HCT116 (cell line): Measurements from ENCODE around the gene ZSWIM4. TPM values are rescaled to one million over a fixed set of nuclear protein-coding genes. Genes with fewer than 3 reads are reported as not detected.

Source experiments
- ATAC-seq: fragments of 200-7000 bp; cut with Tn5 transposase; 2 replicates; pipeline ENCODE4 v1.9.1; 2020; ENCODE audit warnings: mild to moderate bottlenecking, moderate library complexity
- BruUV-seq: library from RNA; stranded (reverse); fragments of 400-500 nt; replicated peaks from 2 replicates; lab custom pipeline; 2021; lab: Mats Ljungman, UMichigan
- CTCF ChIA-PET: fragments of 300-600 bp; sonication (Branson Sonifier 250); formaldehyde crosslinking; loops from one replicate; lab custom pipeline; 2021; ENCODE audit warnings: antibody characterized with exemption; lab: Charles Lee
- POLR2A ChIA-PET: fragments of 300-600, 350-600 bp; sonication (Branson Sonifier 250); formaldehyde crosslinking; loops from one replicate; lab custom pipeline; 2021; ENCODE audit warnings: antibody characterized with exemption; lab: Charles Lee
- RAD21 ChIA-PET, 2 experiments: fragments of 300-600 bp; sonication (Branson Sonifier 250); formaldehyde crosslinking; loops; one replicate each; lab custom pipeline; 2023; ENCODE audit warnings: low total read pairs in 2 of 2; ENCODE audit not compliant: uncharacterized antibody in 2 of 2, unreplicated experiment in 2 of 2, low non-redundant PET in 1 of 2; lab: Charles Lee
- DNase-seq: peaks from one replicate; pipeline ENCODE4 v3.0.0-alpha.2; 2010; ENCODE audit warnings: low read depth, low spot score
- H2AFZ ChIP-seq: fragments of 200-600 bp; shearing (Covaris generic), sonication (generic); 2 replicates; pipeline ENCODE4 v1.6.1; 2017; ENCODE audit warnings: low read depth, mixed run types, mixed read lengths, antibody characterized with exemption, low read length; ENCODE audit not compliant: poor library complexity, severe bottlenecking
- H3K27ac ChIP-seq: 2 replicates; pipeline ENCODE4 v1.5.1; 2012; ENCODE audit warnings: low read depth, low read length
- H3K27me3 ChIP-seq: fragments of 200-600 bp; sonication (generic); 2 replicates; pipeline ENCODE4 v1.6.1; 2016; ENCODE audit warnings: mixed run types, low read length, mixed read lengths; ENCODE audit not compliant: insufficient read depth
- H3K36me3 ChIP-seq, 2 experiments: fragments of 200-500 bp in 1 of 2; fragments of 200-600 bp in 1 of 2; sonication (Bioruptor generic) in 1 of 2; sonication (generic) in 1 of 2; 2 replicates each; pipeline versions ENCODE4 v1.5.1 to v1.6.1; 2014 to 2016; ENCODE audit warnings: low read length in 2 of 2, inconsistent platforms in 1 of 2, mixed read lengths in 1 of 2, mixed run types in 1 of 2; ENCODE audit not compliant: insufficient read depth in 2 of 2, control insufficient read depth in 1 of 2
- H3K4me1 ChIP-seq, 2 experiments: fragments of 200-600 bp in 1 of 2; sonication (generic) in 1 of 2; 2 replicates each; pipeline versions ENCODE4 v1.5.1 to v1.6.1; 2012 to 2017; ENCODE audit warnings: low read length in 2 of 2, inconsistent platforms in 1 of 2, mild to moderate bottlenecking in 1 of 2, mixed read lengths in 1 of 2, mixed run types in 1 of 2, moderate library complexity in 1 of 2; ENCODE audit not compliant: insufficient read depth in 2 of 2, control insufficient read depth in 1 of 2
- H3K4me2 ChIP-seq: fragments of 200-600 bp; sonication (generic); 2 replicates; pipeline ENCODE4 v1.6.1; 2017; ENCODE audit warnings: mixed run types, low read length, mixed read lengths
- H3K4me3 ChIP-seq, 2 experiments: fragments of 200-600 bp in 1 of 2; sonication (generic) in 1 of 2; replicated peaks in 1 of 2; 2 replicates each; pipeline ENCODE4 v1.5.1; 2011 to 2016; ENCODE audit warnings: low read length in 2 of 2, control low read depth in 1 of 2, low read depth in 1 of 2, mild to moderate bottlenecking in 1 of 2, mixed read lengths in 1 of 2, mixed run types in 1 of 2
- H3K79me2 ChIP-seq: fragments of 200-600 bp; sonication (generic); 2 replicates; pipeline ENCODE4 v1.6.1; 2017; ENCODE audit warnings: mild to moderate bottlenecking, mixed run types, low read length, moderate library complexity, mixed read lengths; ENCODE audit not compliant: insufficient read depth
- H3K9ac ChIP-seq: fragments of 200-600 bp; sonication (generic); 2 replicates; pipeline ENCODE4 v1.6.1; 2016; ENCODE audit warnings: low read length, mixed read lengths
- H3K9me2 ChIP-seq: fragments of 200-600 bp; sonication (generic), shearing (Covaris generic); 2 replicates; pipeline ENCODE4 v1.6.1; 2017; ENCODE audit warnings: mixed run types, mild to moderate bottlenecking, moderate library complexity; ENCODE audit not compliant: insufficient read depth
- H3K9me3 ChIP-seq, 2 experiments: fragments of 200-500 bp in 1 of 2; fragments of 200-600 bp in 1 of 2; sonication (Bioruptor generic) in 1 of 2; sonication (generic) in 1 of 2; 2 replicates each; pipeline ENCODE4 v1.6.1; 2014 to 2017; ENCODE audit warnings: low read length in 2 of 2, mixed read lengths in 2 of 2, inconsistent platforms in 1 of 2, low read depth in 1 of 2, mild to moderate bottlenecking in 1 of 2, mixed run types in 1 of 2, moderate library complexity in 1 of 2; ENCODE audit not compliant: control insufficient read depth in 1 of 2, insufficient read depth in 1 of 2
- H4K20me1 ChIP-seq: fragments of 200-600 bp; sonication (generic), shearing (Covaris generic); 2 replicates; pipeline ENCODE4 v1.6.1; 2017; ENCODE audit warnings: mixed run types, mild to moderate bottlenecking, moderate library complexity; ENCODE audit not compliant: insufficient read depth
- CEBPB ChIP-seq: IDR thresholded peaks from 2 replicates; pipeline ENCODE4 v1.6.1; 2012; ENCODE audit warnings: low read depth
- EGR1 ChIP-seq: IDR thresholded peaks from 2 replicates; pipeline ENCODE4 v1.6.1; 2012; ENCODE audit warnings: low read depth
- FOSL1 ChIP-seq: IDR thresholded peaks from 2 replicates; pipeline ENCODE4 v1.6.1; 2012; ENCODE audit warnings: low read depth
- RAD21 ChIP-seq: IDR thresholded peaks from 2 replicates; pipeline ENCODE4 v1.6.1; 2012; ENCODE audit warnings: low read depth, mild to moderate bottlenecking
- REST ChIP-seq: IDR thresholded peaks from 2 replicates; pipeline ENCODE4 v1.6.1; 2012; ENCODE audit warnings: low read depth
- SIN3A ChIP-seq: IDR thresholded peaks from 2 replicates; pipeline ENCODE4 v1.6.1; 2012; ENCODE audit warnings: low read depth
- SP1 ChIP-seq: IDR thresholded peaks from 2 replicates; pipeline ENCODE4 v1.6.1; 2012; ENCODE audit warnings: low read depth
- SRF ChIP-seq: IDR thresholded peaks from 2 replicates; pipeline ENCODE4 v1.6.1; 2012; ENCODE audit warnings: low read depth
- TCF7L2 ChIP-seq: IDR thresholded peaks from 2 replicates; pipeline ENCODE4 v1.7.0; 2011; ENCODE audit warnings: borderline replicate concordance, inconsistent platforms; ENCODE audit not compliant: insufficient read depth, insufficient read length; ENCODE audit errors: extremely low read depth
- YY1 ChIP-seq: IDR thresholded peaks from 2 replicates; pipeline ENCODE4 v1.6.1; 2011; ENCODE audit warnings: low read length, low read depth, moderate library complexity, mild to moderate bottlenecking; ENCODE audit not compliant: insufficient replicate concordance; ENCODE audit errors: extremely low read depth
- ZFX ChIP-seq: fragments of 450-650 bp; IDR thresholded peaks from 2 replicates; pipeline ENCODE4 v1.6.1; 2017
- intact Hi-C: fragments of 100-400 bp; cut with micrococcal nuclease; formaldehyde crosslinking; loops from 2 replicates; pipeline ENCODE4 v1.10.0; 2022
- total RNA-seq: library from RNA; stranded (reverse); gene quantifications from one replicate; pipeline ENCODE4 v1.2.1, GENCODE V29; 2021; ENCODE audit not compliant: unreplicated experiment
- TF ChIP-seq, protein P1 (sequence below): IDR thresholded peaks from 2 replicates; pipeline ENCODE4 v1.6.1; 2012

The ZSWIM4 gene
- total RNA-seq, 1 experiment from 2014 or later, result 9.8 TPM

DNA sequence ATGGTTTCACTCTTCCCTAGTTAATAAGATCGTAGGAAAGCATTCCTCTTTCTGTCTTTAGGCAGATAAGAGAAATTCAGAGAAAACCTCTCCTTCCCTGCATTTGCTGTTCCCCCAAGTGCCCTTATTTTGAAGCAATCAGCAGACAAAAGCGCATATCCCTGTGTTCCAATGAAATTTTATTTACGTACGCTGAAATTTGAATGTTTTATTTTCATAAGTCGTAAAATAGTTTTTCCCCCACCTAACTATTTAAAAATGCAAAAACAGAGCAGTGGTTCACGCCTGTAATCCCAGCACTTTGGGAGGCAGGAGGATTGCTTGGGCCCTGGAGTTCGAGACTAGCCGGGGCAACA, 48.2 kb upstream of the ZSWIM4 start:
- Histone ChIP-seq H3K27ac (peak overlapping the region; percentile 83), H3K9me3 (peaks cover 0 to 5% of the 10 kb centered on the region in 2 experiments; a peak in 1 of 4 replicates), H3K79me2 (peaks cover 22% of the 10 kb centered on the region)
- TSS peak; percentile 88 for BruUV-seq
- TF ChIP-seq FOSL1, result no peak
- no peak for TF ChIP-seq TCF7L2
- no peak for TF ChIP-seq ZFX
- no peak for TF ChIP-seq RAD21
- TF ChIP-seq, all 23 proteins: peak for 0
- H3K36me3 ChIP-seq, result peaks cover 3 to 4% of the 10 kb centered on the region in 2 experiments; a peak in 2 of 4 replicates
- RAD21 ChIA-PET, result interaction anchor here in 1 of 2 experiments (0.5 to 0.6 kb wide), 2 partner anchors 94 to 101 kb away, joined by 3 to 4 read pairs; no protein-coding TSS in a partner anchor
- CTCF ChIA-PET, result interaction anchor here (1.0 to 1.8 kb wide), 2 partner anchors 18 to 115 kb away, joined by 6 to 7 read pairs; partner anchors contain the start of gene MRI1
- intact Hi-C loops, result no loop called here
- peak overlapping the region; percentile 41 to 75 for H3K4me3 ChIP-seq
- H2AFZ ChIP-seq, result no peak overlapping the region
- POLR2A ChIA-PET, result interaction anchor here (1.8 to 2.6 kb wide), 3 partner anchors 16 to 115 kb away, joined by 8 to 23 read pairs (median 9); partner anchors contain the start of gene C19orf53
- no peaks in the 10 kb centered on the region for H3K9me2 ChIP-seq
- no peaks in the 10 kb centered on the region for H4K20me1 ChIP-seq
- peaks cover 2 to 25% of the 10 kb centered on the region in 2 experiments; a peak in 3 of 4 replicates for H3K4me1 ChIP-seq
- no peak for DNase-seq
- peak overlapping the region; percentile 85 for H3K4me2 ChIP-seq
- H3K27me3 ChIP-seq, result no peaks in the 10 kb centered on the region
- no peak overlapping the region for H3K9ac ChIP-seq
- ATAC-seq, result no peak

DNA sequence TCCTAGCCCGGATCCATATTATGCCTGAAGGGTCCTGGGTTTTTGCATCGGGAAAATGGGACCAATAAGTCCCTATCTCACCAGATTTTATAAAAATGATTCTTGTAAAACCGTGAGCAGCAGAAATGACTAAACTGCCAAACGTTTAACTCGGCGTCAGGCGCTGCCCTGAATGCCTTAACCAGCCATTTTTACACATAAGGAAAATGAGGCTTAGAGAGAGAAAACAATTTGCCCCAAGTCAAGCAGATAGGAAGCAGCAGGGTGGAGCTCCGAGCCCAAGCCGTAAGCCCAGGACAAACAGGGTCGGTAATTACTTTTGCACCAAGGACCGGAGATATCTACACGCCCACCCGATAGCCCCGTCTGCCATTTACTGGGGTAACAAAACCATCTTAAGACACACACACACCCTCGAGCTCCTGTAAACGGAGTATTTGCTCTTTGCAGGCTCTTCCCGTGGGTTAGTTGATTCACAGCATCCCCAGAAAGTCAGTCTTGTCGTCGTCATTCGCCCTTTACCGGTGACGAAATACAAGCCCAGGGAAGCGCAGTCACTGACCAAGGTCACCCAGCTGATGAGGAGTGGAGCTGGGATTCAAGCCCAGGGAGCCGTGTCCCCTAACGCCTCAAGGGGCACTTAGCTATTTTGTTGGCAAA, 46.9 kb upstream of the ZSWIM4 start:
- ChIA-PET CTCF (interaction anchor here (1.0 to 1.8 kb wide), 4 partner anchors 16 to 114 kb away, joined by 3 to 7 read pairs (median 6); partner anchors contain the start of gene MRI1), POLR2A (interaction anchor here (1.0 to 2.6 kb wide), 5 partner anchors 17 to 114 kb away, joined by 3 to 23 read pairs (median 8); partner anchors contain the start of gene C19orf53), RAD21 (no interaction called here)
- peaks cover 2 to 16% of the 10 kb centered on the region in 2 experiments; a peak in 3 of 4 replicates for H3K4me1 ChIP-seq
- H3K79me2 ChIP-seq, result peaks cover 22% of the 10 kb centered on the region
- peak overlapping the region; percentile 92 for H3K9ac ChIP-seq
- peak overlapping the region; percentile 83 for H3K27ac ChIP-seq
- no peak for DNase-seq
- TSS peak; percentile 89 for BruUV-seq
- no peak overlapping the region for H2AFZ ChIP-seq
- peak overlapping the region; percentile 75 to 78 for H3K4me3 ChIP-seq
- ATAC-seq, result no peak
- intact Hi-C loops, result no loop called here
- H3K9me2 ChIP-seq, result no peaks in the 10 kb centered on the region
- H3K9me3 ChIP-seq, result peaks cover 0 to 5% of the 10 kb centered on the region in 2 experiments; a peak in 1 of 4 replicates
- H3K27me3 ChIP-seq, result no peaks in the 10 kb centered on the region
- H3K4me2 ChIP-seq, result peak overlapping the region; percentile 85
- no peaks in the 10 kb centered on the region for H4K20me1 ChIP-seq
- peaks cover 0 to 3% of the 10 kb centered on the region in 2 experiments; a peak in 2 of 4 replicates for H3K36me3 ChIP-seq
- TF ChIP-seq TCF7L2 (no peak), SRF (no peak), YY1 (no peak), REST (no peak), RAD21 (no peak), EGR1 (0 out of 2 replicates have a peak, but pooled peaks have one; percentile 10), CEBPB (no peak), ZFX (no peak), SIN3A (peak; percentile 37; the same call in 1 of the 2 replicates), SP1 (no peak)
- TF ChIP-seq, protein P1, sequence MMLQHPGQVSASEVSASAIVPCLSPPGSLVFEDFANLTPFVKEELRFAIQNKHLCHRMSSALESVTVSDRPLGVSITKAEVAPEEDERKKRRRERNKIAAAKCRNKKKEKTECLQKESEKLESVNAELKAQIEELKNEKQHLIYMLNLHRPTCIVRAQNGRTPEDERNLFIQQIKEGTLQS, result no peak
